Osteoblast (primary cell): Measurements from ENCODE around the gene CHD1L. TPM values are rescaled to one million over a fixed set of nuclear protein-coding genes. Genes with fewer than 3 reads are reported as not detected.
A peak's percentile ranks its signal among the peaks of the same experiment; 100 is the strongest.

Experiments used
- DNase-seq: peaks from one replicate; pipeline ENCODE4 v3.0.0; 2011; ENCODE audit warnings: low spot score, mixed read lengths; ENCODE audit not compliant: insufficient read length; ENCODE audit errors: missing footprints
- H2AFZ ChIP-seq: 2 replicates; pipeline ENCODE4 v1.6.0; 2011; ENCODE audit warnings: mild to moderate bottlenecking, low read length
- H3K27ac ChIP-seq: 2 replicates; pipeline ENCODE4 v1.5.1; 2011; ENCODE audit warnings: mild to moderate bottlenecking, low read depth, low read length, moderate library complexity
- H3K27me3 ChIP-seq: 2 replicates; pipeline ENCODE4 v1.6.0; 2012; ENCODE audit warnings: mild to moderate bottlenecking, control low read depth, inconsistent platforms, low read length, moderate library complexity; ENCODE audit not compliant: insufficient read depth
- H3K36me3 ChIP-seq: 2 replicates; pipeline ENCODE4 v1.5.1; 2011; ENCODE audit warnings: mild to moderate bottlenecking, low read length, control low read depth, moderate library complexity; ENCODE audit not compliant: insufficient read depth
- H3K4me1 ChIP-seq: 2 replicates; pipeline ENCODE4 v1.5.1; 2011; ENCODE audit warnings: mild to moderate bottlenecking, low read length, control low read depth, moderate library complexity; ENCODE audit not compliant: insufficient read depth
- H3K4me2 ChIP-seq: 2 replicates; pipeline ENCODE4 v1.6.0; 2011; ENCODE audit warnings: mild to moderate bottlenecking, low read length; ENCODE audit not compliant: insufficient read depth
- H3K4me3 ChIP-seq: fragments of 200-600 bp; sonication (generic); 3 replicates; pipeline ENCODE4 v1.5.1; 2012; ENCODE audit warnings: mild to moderate bottlenecking, low read length, inconsistent platforms; ENCODE audit not compliant: insufficient read depth
- H3K79me2 ChIP-seq: 2 replicates; pipeline ENCODE4 v1.6.0; 2012; ENCODE audit warnings: mild to moderate bottlenecking, low read length, control low read depth, inconsistent platforms; ENCODE audit not compliant: insufficient read depth
- H3K9me3 ChIP-seq: 2 replicates; pipeline ENCODE4 v1.5.1; 2011; ENCODE audit warnings: low read depth, low read length, control low read depth
- H4K20me1 ChIP-seq: 2 replicates; pipeline ENCODE4 v1.6.0; 2012; ENCODE audit warnings: mild to moderate bottlenecking, low read length, control low read depth; ENCODE audit not compliant: insufficient read depth
- CTCF ChIP-seq: IDR thresholded peaks from 2 replicates; pipeline ENCODE4 v1.5.1; 2011; ENCODE audit warnings: mild to moderate bottlenecking, low read depth, low read length, moderate library complexity; ENCODE audit errors: extremely low read depth
- total RNA-seq: library from RNA; depleted of rRNA; stranded (reverse); fragments of >200 nt; gene quantifications from 2 replicates; pipeline ENCODE4 v1.2.3, GENCODE V29; 2012

Gene CHD1L
- total RNA-seq, 1 donor: 27.5 TPM

GRCh38 chr1:147214325-147214724 is 28.2 kb upstream of the CHD1L start:
- H3K4me1 ChIP-seq: no peaks in the 10 kb centered on the region
- H3K27me3 ChIP-seq: no peaks in the 10 kb centered on the region
- H4K20me1 ChIP-seq: no peaks in the 10 kb centered on the region
- H3K9me3 ChIP-seq: no peaks in the 10 kb centered on the region
- H3K4me2 ChIP-seq: no peak overlapping the region
- H3K36me3 ChIP-seq: no peaks in the 10 kb centered on the region
- no peak overlapping the region for H2AFZ ChIP-seq
- no peak overlapping the region for H3K27ac ChIP-seq
- no peak overlapping the region for H3K4me3 ChIP-seq
- no peak for TF ChIP-seq CTCF
- no peak for DNase-seq
- no peaks in the 10 kb centered on the region for H3K79me2 ChIP-seq

GRCh38 chr1:147214842-147215539 is 27.5 kb upstream of the CHD1L start:
- DNase-seq: no peak
- Histone ChIP-seq H3K27me3 (no peaks in the 10 kb centered on the region), H3K36me3 (no peaks in the 10 kb centered on the region), H3K4me3 (no peak overlapping the region), H2AFZ (no peak overlapping the region), H4K20me1 (no peaks in the 10 kb centered on the region), H3K27ac (no peak overlapping the region), H3K4me1 (no peaks in the 10 kb centered on the region), H3K9me3 (no peaks in the 10 kb centered on the region), H3K4me2 (no peak overlapping the region), H3K79me2 (no peaks in the 10 kb centered on the region)
- TF ChIP-seq CTCF: no peak

DNA sequence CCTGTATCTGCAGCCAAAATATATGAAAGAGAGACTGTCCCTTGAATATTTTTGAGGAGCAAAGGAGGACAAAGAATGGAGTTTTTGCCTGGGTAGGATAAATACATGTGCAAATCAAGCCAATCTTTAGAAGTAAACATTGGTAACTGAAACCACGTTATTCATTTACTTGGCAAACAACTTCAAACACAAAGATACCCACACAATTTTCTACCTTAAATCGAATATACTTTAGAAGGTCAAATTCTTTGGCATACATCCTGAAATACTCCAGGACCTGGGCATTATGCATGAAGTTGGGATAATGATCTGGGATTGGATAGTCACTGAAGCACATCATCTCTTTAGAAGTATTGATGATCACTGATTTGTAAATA is 27.0 kb upstream of the CHD1L start:
- no peak overlapping the region for H2AFZ ChIP-seq
- no peaks in the 10 kb centered on the region for H3K27me3 ChIP-seq
- no peaks in the 10 kb centered on the region for H3K79me2 ChIP-seq
- H4K20me1 ChIP-seq: no peaks in the 10 kb centered on the region
- no peak for TF ChIP-seq CTCF
- no peaks in the 10 kb centered on the region for H3K4me1 ChIP-seq
- no peak overlapping the region for H3K4me3 ChIP-seq
- no peaks in the 10 kb centered on the region for H3K36me3 ChIP-seq
- H3K9me3 ChIP-seq: no peaks in the 10 kb centered on the region
- no peak overlapping the region for H3K27ac ChIP-seq
- H3K4me2 ChIP-seq: no peak overlapping the region
- DNase-seq: no peak

DNA sequence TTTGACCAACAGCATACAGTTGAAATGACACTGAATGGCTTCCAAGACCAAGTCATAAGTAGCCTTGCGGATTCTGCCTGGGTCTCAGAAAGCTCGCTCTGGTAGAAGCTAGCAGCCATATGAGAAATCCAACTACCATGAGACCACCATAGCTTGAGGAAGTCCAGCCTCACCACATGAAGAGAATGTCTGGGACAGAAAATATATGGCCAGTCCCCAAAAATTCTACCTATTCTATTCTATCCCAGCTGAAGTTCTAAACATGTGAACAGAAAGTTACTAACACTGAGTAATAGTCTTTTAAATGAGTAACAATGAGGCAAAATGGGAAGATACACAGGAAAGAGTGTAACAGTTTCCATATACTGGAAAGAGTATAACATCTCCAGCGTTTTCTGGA is 26.4 kb upstream of the CHD1L start:
- Histone ChIP-seq H4K20me1 (no peaks in the 10 kb centered on the region), H3K36me3 (no peaks in the 10 kb centered on the region), H3K27ac (no peak overlapping the region), H3K79me2 (no peaks in the 10 kb centered on the region), H3K9me3 (no peaks in the 10 kb centered on the region), H3K4me2 (no peak overlapping the region), H3K27me3 (no peaks in the 10 kb centered on the region), H3K4me3 (no peak overlapping the region), H3K4me1 (no peaks in the 10 kb centered on the region), H2AFZ (no peak overlapping the region)
- peak; percentile 58 for DNase-seq
- TF ChIP-seq CTCF: no peak
